ENCODE results near the gene PAK4.

The PAK4 gene

GRCh38 chr19:39147480-39147879 lies 21.9 kb downstream of the PAK4 start:
- no peak for DNase-seq

DNA sequence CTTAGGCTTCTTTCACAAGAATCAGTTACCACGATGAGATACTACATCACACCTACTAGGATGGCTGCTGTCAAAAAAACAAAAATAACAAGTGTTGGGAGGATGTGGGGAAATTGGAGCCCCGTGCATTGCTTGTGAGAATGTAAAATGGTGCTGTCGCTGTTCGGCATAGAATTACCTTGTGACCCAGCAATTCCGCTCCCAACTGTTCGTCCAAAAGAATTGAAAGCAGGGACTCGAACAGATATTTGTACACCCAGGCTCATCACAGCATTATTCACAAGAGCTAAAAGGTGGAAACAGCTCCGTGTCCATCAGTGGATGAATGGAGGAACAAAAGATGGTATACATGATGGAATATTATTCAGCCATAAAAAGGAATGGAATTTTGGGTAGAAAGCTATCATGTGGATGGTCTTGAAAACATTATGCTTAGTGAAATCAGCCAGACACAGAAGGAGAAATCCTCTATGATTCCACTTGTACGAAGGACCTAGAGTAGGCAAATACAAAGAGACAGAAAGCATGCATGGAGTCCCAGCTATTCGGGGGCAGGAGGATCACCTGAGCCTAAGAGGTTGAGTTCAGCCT lies 23.4 kb downstream of the PAK4 start:
- DNase-seq = no peak

- no peak for DNase-seq
Observed at GRCh38 chr19:39150235-39150634, 24.6 kb downstream of the PAK4 start.

DNA sequence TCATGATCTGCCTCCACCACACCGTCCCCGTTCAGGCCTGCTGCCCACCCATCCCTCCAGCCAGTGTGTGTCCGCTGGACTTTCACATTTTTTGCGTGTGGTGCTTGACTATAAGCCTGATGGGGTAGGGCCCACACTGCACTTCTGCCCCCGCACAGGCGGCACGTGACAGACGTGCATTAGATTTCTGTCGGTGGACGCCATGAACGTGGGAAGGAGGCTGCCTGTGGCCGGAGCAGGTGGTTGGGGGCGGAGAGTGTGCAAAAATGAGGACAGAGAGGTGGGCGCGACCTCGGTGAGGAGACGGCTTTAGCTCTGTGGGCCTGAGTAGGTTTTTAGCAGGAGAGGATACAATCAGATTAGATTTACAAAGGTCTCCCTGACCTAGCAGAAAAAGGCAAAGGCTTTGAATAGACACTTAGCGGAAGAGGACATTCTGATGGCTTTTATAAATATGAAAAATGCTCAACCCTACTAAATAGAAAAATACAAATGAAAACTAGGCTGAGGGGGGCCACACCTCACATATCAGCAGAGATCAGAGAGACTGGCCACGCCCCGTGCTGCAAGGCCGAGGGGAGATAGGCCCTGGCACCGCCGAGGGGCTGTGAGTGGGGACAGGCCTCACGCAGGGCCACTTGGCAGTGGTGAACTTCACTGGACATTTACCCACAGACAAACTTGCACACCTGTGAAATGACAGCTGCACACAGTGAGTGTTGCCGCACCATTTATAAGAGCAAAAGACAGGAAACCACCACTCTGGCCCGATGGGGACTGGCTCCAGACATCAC lies 25.4 kb downstream of the PAK4 start:
- DNase-seq = no peak

DNA sequence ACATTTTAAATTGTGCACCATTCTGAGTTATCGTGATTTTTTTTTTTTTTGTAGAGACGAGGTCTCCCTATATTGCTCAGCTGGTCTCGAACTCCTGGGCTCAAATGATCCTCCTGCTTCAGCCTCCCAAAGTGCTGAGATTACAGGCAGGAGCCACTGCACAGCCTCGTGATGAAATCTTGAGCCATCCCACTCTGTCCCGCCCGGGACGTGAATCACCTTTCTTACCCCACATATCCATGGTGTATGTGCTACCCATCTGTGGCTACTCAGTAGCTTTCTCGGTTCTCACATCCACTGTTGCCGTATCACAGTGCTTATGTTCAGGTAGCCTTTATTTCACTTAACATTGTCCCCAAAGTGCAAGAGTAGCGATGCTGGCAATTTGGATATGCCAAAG lies 26.5 kb downstream of the PAK4 start:
- DNase-seq = no peak

DNA sequence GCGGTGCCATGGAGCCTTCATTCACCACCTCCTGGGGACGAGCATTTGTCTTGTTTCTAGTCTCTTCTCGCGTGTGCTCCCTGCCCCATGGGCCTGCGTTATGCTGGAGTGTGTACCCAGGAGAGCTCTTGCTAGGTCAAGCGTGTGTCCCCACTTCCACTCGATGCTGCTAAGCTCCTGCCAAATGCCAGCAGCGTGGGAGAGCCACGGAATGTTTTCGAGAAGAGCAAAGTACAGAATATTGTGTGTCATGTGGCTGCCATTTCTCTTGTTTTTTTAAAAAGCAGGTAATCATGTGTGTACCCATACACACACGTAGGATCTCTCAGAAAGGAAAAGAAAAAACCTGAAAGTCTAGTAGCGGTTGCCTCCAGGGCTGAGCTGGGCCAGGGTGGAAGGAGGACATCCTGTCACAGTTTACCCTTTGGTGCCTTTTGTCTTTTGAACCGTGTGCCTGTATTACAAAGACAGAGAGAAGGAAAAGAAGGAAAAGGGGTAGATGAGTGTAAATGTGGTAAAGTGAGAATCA lies 28.6 kb downstream of the PAK4 start:
- no peak for DNase-seq

DNA sequence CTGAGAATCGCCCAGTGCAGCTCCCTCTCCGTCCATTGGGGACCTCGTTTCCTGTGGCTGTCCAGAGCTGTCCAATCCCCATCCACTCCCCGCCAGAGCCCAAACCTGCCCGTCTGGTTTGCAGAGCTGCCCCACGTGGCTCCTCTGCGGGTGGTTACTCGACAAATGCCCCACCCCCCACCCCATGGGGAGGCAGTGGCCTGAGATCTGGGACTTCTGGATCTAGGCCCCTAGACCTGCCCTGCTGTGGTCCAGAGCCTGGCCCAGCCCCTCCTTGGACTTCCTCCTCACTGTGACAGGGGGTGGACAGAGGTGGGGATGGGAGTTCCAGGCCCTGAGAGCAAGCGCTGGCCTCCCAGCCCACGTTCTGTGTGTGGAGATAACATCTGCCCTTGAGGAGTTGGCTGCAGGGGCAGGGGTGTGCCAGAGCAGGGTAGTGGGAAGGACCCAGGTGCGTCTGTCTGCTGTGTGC lies 29.1 kb downstream of the PAK4 start:
- no peak for DNase-seq

- DNase-seq = no peak
Observed at GRCh38 chr19:39155114-39155700, 29.6 kb downstream of the PAK4 start.

- no peak for DNase-seq
Observed at GRCh38 chr19:39155741-39156140, 30.2 kb downstream of the PAK4 start.

GRCh38 chr19:39156326-39157230 lies 31.0 kb downstream of the PAK4 start:
- DNase-seq = no peak

DNA sequence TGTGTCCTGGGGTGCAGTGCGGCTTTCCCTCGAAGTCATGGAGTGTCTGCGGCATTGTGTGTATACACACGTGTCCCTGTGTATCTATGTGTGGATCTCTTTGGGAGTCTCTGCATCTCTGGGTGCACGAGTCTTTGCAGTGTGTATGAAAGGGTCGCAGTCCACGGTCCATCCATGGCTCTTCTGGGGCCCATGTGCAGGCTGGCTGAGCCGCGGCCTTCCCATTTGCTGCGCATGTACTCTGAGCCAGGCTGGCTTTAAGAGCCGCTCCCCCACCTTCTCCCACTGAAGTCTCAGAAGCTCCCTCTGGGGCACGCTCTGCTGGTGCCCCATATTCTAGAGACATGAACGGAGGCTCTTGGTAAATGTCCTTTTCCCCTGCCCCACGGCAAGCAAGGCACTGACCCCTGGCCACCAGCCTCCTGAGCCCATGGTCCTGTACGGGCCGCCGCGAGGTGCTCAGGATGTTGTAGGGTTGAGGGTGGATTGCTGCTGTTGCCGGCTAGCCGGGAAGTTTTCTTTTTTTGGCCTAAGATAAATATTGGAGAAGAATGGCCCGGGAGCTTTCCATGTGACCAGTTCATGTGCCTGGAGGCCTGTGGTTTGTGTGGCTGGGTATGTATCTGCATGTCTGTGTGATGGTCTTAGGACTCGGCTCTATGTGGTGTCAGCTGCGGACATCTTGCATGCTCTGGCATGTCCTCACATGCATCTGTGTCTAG lies 31.9 kb downstream of the PAK4 start:
- DNase-seq = no peak

DNA sequence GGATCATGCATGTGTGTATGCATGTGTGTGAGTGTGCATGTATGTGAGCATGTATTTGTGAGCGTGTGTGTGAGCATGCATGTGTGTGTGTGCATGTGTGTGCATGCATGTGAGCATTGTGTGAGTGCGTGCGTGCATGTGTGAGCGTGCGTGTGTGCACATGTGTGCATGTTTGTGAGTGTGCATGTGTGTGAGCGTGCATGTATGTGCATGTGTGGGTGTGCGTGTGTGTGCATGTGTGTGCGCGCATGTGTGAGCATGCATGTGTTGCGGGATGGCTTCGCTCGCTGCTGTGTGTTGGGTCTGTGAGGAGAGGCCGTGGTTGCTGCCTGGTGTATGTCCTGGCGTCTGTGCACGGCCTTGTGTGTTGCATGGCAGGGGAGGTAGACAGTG lies 32.4 kb downstream of the PAK4 start:
- DNase-seq = no peak

DNA sequence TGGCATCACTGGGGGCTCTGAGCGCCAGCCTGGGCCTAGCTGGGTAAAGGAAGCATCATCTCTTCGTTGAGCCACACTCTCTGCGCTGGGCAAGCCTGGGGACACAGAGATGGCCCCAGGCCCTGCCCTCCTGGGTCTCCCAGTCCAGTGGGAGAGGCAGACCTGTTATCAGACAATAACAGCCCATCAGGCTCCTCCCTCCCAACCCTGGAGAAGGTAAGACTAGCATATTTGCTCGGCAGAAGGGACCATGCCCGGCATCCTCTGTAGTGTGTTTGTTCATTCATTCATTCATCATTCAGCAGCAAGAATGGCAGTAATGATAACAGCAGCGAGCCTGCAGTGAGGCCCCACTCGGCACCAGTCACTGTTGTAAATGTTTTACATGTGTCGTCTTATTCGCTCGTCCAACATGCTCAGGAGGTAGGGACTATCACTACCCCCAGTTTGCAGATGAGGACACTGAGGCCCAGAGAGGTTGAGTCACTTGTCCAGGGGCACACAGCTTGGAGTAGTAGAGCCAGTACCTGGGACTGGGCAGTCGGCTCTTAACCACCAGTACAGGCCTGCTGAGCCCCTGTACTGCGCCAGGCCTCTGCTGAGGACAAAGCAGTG lies 33.2 kb downstream of the PAK4 start:
- no peak for DNase-seq

DNA sequence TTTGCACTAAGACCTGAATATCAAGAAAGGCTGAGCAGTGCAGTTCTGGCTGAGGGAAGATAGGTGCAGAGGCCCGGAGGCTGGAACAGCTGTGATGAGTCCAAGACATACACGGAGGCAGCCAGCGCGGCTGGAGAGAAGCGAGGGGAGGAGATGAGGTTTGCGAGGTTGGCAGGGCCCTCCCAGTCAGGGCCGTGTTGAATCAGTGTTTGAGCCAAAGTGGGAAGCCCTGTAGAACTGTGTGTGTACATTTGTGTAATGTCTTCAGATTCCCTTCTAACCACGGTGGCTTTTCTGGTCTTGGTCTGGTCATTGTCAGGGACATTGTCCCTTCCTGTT lies 34.9 kb downstream of the PAK4 start:
- DNase-seq = no peak

DNA sequence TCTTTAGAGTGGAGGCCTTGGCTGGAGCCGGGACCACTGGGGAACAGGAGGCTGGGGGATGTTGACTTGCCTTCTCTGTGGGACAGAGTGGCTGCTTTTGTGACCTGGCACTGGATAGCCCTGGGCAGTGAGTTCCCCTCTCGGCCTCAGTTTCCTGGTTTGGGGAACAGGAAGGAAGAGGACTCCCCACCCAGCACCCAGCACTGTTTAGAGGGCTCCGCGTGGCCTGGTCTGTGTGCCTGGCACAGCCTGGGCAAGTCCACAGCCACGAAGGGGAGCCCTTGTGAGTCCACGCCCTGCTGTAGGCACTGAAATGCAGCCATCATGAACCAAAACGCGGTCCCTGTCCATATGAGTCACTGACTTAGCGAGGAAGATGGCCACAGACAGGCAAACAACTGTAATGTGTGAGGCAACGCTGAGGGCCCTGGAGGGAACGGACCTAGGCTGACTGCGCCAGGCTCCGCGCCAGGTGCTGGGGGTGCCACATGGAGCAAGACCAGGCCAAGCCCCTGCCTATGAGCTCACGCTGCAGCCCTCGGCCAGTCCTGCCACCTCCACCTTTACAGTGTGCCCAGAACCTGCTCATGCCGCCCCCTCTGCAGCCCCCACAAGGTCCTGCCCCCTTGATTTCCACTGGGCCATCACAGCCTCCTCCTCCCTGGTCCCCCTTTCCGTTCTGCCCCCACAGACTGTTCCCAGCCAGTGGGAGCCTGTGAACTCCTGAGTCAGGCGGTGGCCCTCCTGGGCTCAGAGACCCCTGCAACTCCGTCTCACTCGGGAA lies 35.5 kb downstream of the PAK4 start:
- DNase-seq = no peak

DNA sequence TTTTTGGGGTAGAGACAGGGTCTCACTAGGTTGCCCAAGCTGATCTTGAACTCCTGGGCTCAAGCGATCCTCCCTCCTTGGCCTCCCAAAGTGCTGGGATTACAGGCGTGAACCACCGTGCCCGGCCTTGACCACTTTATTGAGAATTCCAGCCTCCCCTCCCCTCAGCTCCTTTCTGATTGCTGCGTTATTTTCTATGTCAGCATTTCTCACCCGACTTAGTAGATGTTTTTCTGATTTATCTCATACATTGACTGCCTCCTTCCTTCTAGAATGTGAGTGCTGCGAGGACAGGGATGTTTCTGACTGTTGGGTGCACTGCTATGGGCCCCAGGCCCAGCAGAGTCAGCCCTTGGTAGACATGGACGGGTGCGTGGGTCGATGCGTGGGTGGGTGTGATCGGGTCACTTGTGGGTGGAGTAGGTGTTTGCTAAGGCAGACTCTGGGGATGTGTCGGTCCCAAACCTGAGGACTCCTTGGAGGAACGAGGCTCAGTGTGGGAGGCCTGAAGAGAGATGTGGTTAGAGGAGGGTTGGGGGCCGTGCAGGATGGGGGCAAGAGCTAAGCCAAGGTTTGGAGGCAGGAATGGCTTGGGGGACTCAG lies 37.0 kb downstream of the PAK4 start:
- no peak for DNase-seq

- DNase-seq = no peak
Observed at GRCh38 chr19:39163621-39164020, 38.0 kb downstream of the PAK4 start.

GRCh38 chr19:39164289-39164688 lies 38.7 kb downstream of the PAK4 start:
- no peak for DNase-seq

GRCh38 chr19:39165857-39166256 lies 40.3 kb downstream of the PAK4 start:
- no peak for DNase-seq

- DNase-seq = no peak
Observed at GRCh38 chr19:39166571-39167391, 41.2 kb downstream of the PAK4 start.
